Activated CD4-positive, alpha-beta T cell treated with anti-CD3 and anti-CD28 coated beads for 1 hour (primary cell): ENCODE measurements around the gene POP7.
"Not testable (repeated sequence)": the region's sequence is repeated elsewhere in the genome, so short reads cannot be mapped to it uniquely, and the experiment has no call there.

Experiments
- DNase-seq: peaks from one replicate; pipeline ENCODE4 v3.0.0-alpha.2; 2020

POP7 gene

DNA sequence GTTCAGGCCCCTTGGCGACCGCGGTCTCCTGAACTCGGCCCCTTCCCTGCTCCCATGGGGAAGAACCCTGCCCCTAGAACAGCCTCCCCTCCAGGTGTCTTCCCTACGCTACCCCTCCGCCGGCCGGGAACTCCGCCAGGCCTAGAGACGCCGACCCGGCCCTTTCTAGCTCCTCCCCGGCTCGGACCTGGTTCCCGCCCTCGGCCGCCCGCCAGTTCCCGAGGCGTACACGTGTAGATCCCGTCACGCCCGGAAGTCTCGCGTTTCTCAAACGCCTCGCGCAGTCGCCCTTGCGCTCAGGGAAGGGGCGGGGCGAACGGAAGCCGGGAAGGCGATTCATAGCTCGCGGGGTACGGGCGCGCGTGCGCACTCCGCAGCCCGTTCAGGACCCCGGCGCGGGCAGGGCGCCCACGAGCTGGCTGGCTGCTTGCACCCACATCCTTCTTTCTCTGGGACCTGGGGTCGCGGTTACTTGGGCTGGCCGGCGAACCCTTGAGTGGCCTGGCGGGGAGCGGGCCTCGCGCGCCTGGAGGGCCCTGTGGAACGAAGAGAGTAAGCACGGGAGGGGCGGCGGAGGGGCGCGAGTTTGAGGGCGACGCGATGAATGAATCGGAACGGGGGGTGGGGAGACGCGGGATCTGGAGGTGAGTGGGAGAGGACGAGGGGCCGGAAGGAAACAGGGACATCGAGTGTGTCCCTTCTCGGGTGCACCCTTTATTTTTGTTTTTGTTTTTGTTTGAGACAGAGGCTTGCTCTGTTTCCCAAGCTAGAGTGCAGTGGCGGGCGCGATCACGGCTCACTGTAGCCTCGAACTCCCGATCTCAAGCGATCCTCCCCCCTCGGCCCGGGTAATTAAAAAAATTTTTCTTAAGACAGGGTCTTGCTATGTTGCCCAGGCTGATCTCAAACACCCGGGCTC, at the start of gene POP7:
Gene POP7, plus strand, starts transcription at position 369 of the 919 bp plus-strand sequence. CDS start 710 bp downstream, outside the sequence.
- peak; percentile 97 for DNase-seq

- DNase-seq, result not testable (repeated sequence)
Measured at GRCh38 chr7:100662194-100662776, 43.6 kb upstream of the POP7 start.

DNA sequence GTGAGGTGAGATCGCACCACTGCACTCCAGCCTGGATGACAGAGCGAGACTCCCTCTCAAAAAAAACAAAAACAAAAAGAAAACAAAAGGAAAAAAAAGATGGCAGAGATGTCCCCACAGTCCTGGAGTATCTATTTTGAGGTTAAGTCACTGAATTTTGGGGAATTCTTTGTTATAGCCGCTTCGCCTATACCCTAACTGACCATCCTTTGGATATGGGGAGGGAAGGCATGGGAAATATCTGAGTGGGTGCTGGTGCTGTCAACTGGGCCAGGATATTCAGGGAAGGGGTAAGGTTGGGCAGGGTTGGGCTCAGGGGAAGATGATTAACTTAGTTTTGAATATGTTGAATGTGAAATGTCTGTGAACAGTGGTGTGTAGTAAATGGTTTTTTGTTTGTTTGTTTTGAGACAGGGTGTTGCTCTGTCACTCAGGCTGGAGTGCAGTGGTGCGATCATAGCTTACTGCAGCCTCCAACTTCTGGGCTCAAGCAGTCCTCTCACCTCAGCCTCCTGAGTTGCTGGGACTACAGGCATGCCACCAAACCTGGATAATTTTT, 40.7 kb upstream of the POP7 start:
- no peak for DNase-seq

GRCh38 chr7:100667331-100668068, 38.4 kb upstream of the POP7 start:
- DNase-seq, result no peak

GRCh38 chr7:100668069-100668449, 37.9 kb upstream of the POP7 start:
- DNase-seq, result no peak

DNA sequence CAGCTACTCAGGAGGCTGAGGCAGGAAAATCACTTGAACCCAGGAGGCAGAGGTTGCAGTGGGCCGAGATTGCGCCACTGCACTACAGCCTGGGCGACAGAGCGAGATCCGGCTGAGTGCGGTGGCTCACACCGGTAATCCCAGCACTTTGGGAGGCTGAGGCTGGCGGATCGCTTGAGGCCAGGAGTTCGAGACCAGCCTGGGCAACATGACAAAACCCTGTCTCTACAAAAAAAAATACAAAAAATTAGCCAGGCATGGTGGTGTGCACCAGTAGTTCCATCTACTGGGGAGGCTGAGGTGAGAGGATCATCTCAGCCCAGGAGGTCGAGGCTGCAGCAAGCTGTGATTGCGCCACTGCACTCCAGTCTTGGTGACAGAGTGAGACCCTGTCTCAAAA, 36.8 kb upstream of the POP7 start:
- not testable (repeated sequence) for DNase-seq

DNA sequence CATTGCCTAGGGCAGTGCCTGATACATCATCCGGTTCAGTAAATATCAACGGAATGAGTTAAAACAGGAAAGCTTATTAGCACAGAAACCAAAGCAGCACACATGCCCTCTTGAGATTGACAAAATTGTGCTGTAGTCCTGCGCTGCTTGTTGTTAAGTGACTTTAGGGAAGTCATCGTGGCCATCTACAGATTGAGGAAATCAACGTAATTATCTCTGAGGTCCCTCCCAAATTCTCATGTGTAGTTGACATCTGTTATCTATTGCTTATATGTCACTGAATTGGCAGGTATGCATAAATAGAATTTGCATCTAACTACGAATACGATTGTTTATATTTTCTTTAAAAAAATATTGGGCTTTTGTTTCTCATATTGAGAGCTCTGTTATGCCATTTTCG, 35.8 kb upstream of the POP7 start:
- no peak for DNase-seq

DNA sequence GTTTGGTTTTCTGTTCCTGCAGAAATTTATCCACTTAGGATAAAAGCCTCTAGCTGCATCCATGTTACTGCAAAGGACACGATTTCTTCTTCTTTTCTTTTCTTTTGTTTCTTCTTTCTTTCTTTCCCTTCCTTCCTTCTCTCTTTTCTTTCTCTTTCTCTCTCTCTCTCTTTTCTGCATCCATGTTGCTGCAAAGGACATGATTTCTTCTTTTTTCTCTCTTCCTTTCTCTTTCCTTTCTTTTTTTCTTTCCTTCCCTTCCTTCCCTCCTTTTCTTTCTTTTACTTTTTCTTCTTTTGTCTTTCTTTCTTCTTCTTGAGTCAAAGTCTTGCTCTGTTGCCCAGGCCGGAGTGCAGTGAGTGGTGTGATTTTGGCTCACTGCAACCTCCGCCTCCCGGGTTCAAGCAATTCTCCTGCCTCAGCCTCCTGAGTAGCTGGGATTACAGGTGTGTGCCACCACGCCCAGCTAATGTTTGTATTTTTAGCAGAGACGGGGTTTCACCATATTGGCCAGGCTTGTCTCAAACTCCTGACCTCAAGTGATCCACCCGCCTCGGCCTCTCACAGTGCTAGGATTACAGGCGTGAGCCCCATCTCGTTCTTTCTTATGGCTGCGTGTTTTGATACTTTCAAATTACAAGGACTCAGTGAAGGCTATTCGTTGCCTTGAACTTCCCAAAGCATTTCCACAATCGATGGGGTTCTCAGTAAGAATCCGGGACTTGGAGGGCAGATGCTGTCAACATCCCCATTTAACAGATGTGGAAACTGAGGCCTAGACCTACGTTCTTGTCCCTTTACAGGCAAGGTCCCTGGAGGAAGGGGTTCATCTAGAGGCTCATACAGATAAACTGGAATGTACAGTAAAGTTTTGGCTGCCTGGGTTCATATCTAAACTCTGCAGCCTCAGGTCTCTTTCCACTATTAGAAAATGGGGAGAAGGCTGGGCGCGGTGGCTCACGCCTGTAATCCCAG, 34.3 kb upstream of the POP7 start:
- DNase-seq, result no peak

DNA sequence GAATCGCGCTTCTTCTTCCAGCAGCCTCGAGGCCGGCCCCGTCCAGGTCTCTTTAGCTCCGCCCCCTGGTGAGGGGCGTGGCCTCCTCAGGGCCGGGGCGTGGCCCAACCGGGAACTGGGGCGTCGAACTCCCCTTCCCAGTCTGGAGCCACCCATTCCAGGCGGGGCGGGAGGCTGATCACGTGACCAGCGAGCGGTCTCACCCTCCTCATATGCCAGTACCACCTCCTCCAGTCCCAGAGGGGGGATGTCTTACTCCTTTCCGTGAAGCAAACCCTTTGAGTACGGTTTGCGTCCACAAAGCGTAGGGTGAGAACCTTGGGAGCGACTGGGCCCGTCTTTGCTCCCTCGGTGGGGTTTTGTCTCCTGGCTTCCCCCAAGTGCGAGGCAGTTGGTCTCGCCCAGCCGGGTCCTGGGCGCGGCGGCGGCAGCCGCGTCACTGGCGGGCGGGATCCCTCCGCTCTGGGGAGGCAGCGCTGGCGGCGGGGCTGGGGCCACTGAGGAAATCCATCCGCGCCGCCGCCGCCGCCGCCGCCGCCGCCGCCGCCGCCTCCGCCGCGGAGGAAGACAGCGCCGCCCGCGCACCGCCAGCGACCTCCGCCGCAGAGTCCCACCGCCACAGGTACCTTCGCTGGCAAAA, 32.5 kb upstream of the POP7 start, which contains the start of gene GNB2:
Gene GNB2, plus strand, starts transcription at position 439 of the 640 bp plus-strand sequence. CDS start 2,526 bp downstream, outside the sequence.
- peak; percentile 97 for DNase-seq

DNA sequence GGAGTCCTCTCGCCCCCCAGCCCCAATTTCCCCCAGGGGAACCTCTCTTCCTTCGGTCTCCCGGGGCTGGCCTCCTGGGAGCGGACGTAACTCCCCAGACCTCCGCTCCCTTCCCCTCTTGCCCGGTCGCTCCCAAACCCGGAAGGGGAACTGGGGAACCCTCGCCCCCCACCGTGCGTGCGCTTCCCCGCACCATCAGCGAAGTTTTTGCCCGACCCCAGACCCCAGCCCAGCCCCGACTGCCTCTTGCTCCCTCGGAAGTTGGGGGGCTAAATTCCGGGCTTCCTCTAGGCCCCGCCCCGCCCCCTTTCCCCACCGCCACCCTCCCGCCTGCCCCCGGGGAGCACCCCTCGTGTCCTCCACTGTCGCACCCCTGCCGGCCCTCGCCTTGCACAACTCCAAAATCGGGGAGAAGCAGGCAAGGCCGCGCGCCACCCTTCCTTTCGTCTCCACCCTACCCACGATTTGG, 31.9 kb upstream of the POP7 start:
- no peak for DNase-seq

- DNase-seq, result no peak
Measured at GRCh38 chr7:100674411-100675104, 31.4 kb upstream of the POP7 start.

DNA sequence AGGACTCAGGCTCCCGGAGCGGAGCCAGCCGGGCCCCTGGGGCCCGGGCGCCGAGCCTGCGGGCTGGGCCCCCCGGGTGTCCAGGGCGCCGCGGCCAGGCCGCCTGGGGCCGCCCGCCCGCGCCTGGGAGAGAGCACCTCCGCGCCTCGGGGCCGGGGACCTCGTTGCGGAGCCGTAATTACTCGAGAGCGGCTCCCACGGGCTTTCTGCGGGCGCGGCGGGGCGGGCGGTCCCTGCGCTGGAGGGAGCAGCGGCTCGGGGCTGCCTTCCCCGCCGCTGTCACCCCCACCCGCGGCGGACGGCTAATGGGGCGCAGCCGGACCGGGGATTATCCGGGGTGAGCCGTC, 30.8 kb upstream of the POP7 start:
- DNase-seq, result no peak

- DNase-seq, result peak; percentile 75
Measured at GRCh38 chr7:100675581-100676350, 30.2 kb upstream of the POP7 start.

- no peak for DNase-seq
Measured at GRCh38 chr7:100676501-100677306, 29.2 kb upstream of the POP7 start.

DNA sequence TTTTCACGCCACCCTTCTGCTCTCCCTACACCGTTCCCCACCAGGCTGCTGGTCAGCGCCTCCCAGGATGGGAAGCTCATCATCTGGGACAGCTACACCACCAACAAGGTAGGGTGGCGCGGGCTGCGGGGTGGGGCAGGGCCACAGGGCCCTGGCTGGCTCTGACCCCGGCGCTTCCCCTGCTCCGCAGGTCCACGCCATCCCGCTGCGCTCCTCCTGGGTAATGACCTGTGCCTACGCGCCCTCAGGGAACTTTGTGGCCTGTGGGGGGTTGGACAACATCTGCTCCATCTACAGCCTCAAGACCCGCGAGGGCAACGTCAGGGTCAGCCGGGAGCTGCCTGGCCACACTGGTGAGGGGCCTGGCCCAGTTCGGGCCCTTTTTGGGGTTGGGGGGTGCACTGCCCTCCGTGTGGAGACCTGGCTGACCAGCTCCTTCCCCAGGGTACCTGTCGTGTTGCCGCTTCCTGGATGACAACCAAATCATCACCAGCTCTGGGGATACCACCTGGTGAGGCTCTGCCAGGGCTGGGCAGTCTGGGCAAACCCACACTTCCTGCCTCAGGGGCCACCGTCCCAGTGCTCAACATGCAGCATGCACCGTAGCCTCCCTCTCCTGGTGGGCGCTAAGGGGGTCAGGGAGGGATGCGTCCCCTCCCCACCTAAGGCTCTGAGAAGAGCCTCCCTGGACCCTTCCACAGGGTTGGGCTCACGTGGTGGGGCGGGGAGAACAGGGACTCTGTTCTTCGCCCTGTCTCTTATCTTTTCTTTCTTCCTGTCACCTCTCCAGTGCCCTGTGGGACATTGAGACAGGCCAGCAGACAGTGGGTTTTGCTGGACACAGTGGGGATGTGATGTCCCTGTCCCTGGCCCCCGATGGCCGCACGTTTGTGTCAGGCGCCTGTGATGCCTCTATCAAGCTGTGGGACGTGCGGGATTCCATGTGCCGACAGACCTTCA, 28.3 kb upstream of the POP7 start:
- no peak for DNase-seq

DNA sequence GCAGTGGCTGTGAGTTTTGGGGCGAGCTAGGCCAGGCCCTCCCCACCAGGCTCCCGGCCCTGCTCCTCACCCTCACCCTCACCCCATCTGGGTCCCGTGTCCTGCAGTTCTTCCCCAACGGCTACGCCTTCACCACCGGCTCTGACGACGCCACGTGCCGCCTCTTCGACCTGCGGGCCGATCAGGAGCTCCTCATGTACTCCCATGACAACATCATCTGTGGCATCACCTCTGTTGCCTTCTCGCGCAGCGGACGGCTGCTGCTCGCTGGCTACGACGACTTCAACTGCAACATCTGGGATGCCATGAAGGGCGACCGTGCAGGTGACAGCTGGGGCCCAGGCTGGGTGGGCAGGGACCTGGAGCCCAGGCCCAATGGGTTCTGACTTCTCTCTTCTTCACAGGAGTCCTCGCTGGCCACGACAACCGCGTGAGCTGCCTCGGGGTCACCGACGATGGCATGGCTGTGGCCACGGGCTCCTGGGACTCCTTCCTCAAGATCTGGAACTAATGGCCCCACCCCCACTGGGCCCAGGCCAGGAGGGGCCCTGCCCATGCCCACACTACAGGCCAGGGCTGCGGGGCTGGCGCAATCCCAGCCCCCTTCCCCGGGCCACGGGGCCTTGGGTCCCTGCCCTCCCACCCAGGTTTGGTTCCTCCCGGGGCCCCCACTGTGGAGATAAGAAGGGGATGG, 27.5 kb upstream of the POP7 start:
- DNase-seq, result no peak
